HepG2 (cell line): Measurements from ENCODE around the gene CCDC88C. TPM values are rescaled to one million over a fixed set of nuclear protein-coding genes. Genes with fewer than 3 reads are reported as not detected.

Experiments used
- ATAC-seq: fragments of 200-7000 bp; cut with Tn5 transposase; 3 replicates; pipeline ENCODE4 v1.9.1; 2020; ENCODE audit warnings: mild to moderate bottlenecking, moderate library complexity
- BruUV-seq: library from RNA; stranded (reverse); fragments of 400-500 nt; replicated peaks from 2 replicates; lab custom pipeline; 2021; lab: Mats Ljungman, UMichigan
- CTCF ChIA-PET: fragments of 300-600 bp; formaldehyde crosslinking; extraction: SDS; loops from one replicate; lab custom pipeline; 2021; ENCODE audit warnings: low total read pairs, inconsistent platforms, low intra/inter-chr PET ratio; lab: Yijun Ruan, JAX
- POLR2A ChIA-PET: fragments of 350-600 bp; sonication (Branson Sonifier 250); formaldehyde crosslinking; loops from one replicate; lab custom pipeline; 2020; ENCODE audit warnings: antibody characterized with exemption, inconsistent platforms; lab: Yijun Ruan, JAX
- DNase-seq: peaks from one replicate; pipeline ENCODE4 v3.0.0-alpha.2; 2015; ENCODE audit warnings: low spot score
- FAIRE-seq: peaks from 3 replicates; lab custom pipeline; 2011; peaks lifted over from hg19 to GRCh38; lab: Jason Lieb, UNC
- H2AFZ ChIP-seq: one replicate; pipeline ENCODE4 v1.6.1; 2011; ENCODE audit warnings: low read length, inconsistent platforms
- H3K27ac ChIP-seq: fragments of 300-600 bp; 3 replicates; pipeline ENCODE4 v1.8.0; 2011; ENCODE audit warnings: mixed run types, mild to moderate bottlenecking, mixed read lengths, low read length, inconsistent platforms; ENCODE audit not compliant: insufficient read depth; ENCODE audit errors: extremely low read length
- H3K27me3 ChIP-seq, 2 experiments: fragments of 200-600 bp in 1 of 2; 2 replicates in 1 of 2; 3 replicates in 1 of 2; pipeline versions ENCODE4 v1.6.0 to v1.8.0; 2011; ENCODE audit warnings: low read length in 2 of 2, mild to moderate bottlenecking in 2 of 2, moderate library complexity in 2 of 2, inconsistent platforms in 1 of 2; ENCODE audit not compliant: insufficient read depth in 2 of 2, control insufficient read depth in 1 of 2
- H3K36me3 ChIP-seq, 2 experiments: fragments of 200-600 bp in 1 of 2; replicated peaks in 1 of 2; 2 replicates in 1 of 2; 3 replicates in 1 of 2; pipeline versions ENCODE4 v1.5.1 to v1.8.0; 2011; ENCODE audit warnings: low read length in 2 of 2, inconsistent platforms in 1 of 2; ENCODE audit not compliant: insufficient read depth in 2 of 2, control insufficient read depth in 1 of 2
- H3K4me1 ChIP-seq: 2 replicates; pipeline ENCODE4 v1.5.1; 2012; ENCODE audit warnings: low read length, inconsistent platforms; ENCODE audit not compliant: insufficient read depth
- H3K4me2 ChIP-seq: 2 replicates; pipeline ENCODE4 v1.6.0; 2011; ENCODE audit warnings: low read depth, low read length, inconsistent platforms
- H3K4me3 ChIP-seq, 3 experiments: fragments of 200-600 bp in 1 of 3; sonication (generic), shearing (Covaris generic) in 1 of 3; replicated peaks in 1 of 3; 2 replicates each; pipeline ENCODE4 v1.5.1; 2011 to 2016; ENCODE audit warnings: low read length in 3 of 3, inconsistent platforms in 2 of 3, low read depth in 2 of 3, mild to moderate bottlenecking in 2 of 3, control low read depth in 1 of 3, mixed read lengths in 1 of 3; ENCODE audit not compliant: insufficient read depth in 1 of 3
- H3K79me2 ChIP-seq: one replicate; pipeline ENCODE4 v1.6.1; 2011; ENCODE audit warnings: low read length, inconsistent platforms; ENCODE audit not compliant: insufficient read depth
- H3K9ac ChIP-seq: 2 replicates; pipeline ENCODE4 v1.6.0; 2011; ENCODE audit warnings: mild to moderate bottlenecking, low read depth, low read length, inconsistent platforms; ENCODE audit not compliant: insufficient read depth
- H3K9me3 ChIP-seq: 2 replicates; pipeline ENCODE4 v1.5.1; 2012; ENCODE audit warnings: mild to moderate bottlenecking, low read length
- H4K20me1 ChIP-seq: 2 replicates; pipeline ENCODE4 v1.6.0; 2011; ENCODE audit warnings: inconsistent platforms, mild to moderate bottlenecking, low read length, moderate library complexity; ENCODE audit not compliant: insufficient read depth
- CEBPB ChIP-seq: IDR thresholded peaks from 2 replicates; pipeline ENCODE4 v1.6.1; 2011; ENCODE audit warnings: low read depth, low read length, improper control_type of control experiment, borderline replicate concordance
- ELF4 ChIP-seq: sonication (generic); formaldehyde crosslinking; IDR thresholded peaks from 2 replicates; pipeline ENCODE4 v1.5.0; 2020; ENCODE audit warnings: missing genetic modification reagents, mild to moderate bottlenecking, moderate library complexity, borderline replicate concordance
- HNF4G ChIP-seq, 2 experiments: sonication (generic) in 1 of 2; formaldehyde crosslinking in 1 of 2; IDR thresholded peaks; 2 replicates each; pipeline versions ENCODE4 v1.4.0 to v1.6.1; 2011 to 2020; ENCODE audit warnings: borderline replicate concordance in 2 of 2, low read depth in 2 of 2, mild to moderate bottlenecking in 2 of 2, low read length in 1 of 2, missing genetic modification reagents in 1 of 2, moderate library complexity in 1 of 2
- KAT8 ChIP-seq: IDR thresholded peaks from 2 replicates; pipeline ENCODE4 v1.6.1; 2016; ENCODE audit warnings: missing genetic modification reagents, missing compliant biosample characterization
- MNT ChIP-seq: fragments of 450-650 bp; IDR thresholded peaks from 2 replicates; pipeline ENCODE4 v1.6.1; 2016
- PRDM10 ChIP-seq: sonication (generic); formaldehyde crosslinking; IDR thresholded peaks from 2 replicates; pipeline ENCODE4 v1.4.0; 2020; ENCODE audit warnings: low read depth, missing genetic modification reagents
- RORA ChIP-seq: sonication (generic); formaldehyde crosslinking; IDR thresholded peaks from 2 replicates; pipeline ENCODE4 v1.5.0; 2020; ENCODE audit warnings: mild to moderate bottlenecking, missing genetic modification reagents, moderate library complexity
- ZFAT ChIP-seq: sonication (generic); formaldehyde crosslinking; conservative IDR thresholded peaks from 2 replicates; pipeline ENCODE4 v1.8.1; 2023; ENCODE audit warnings: missing genetic modification reagents, inconsistent platforms
- ZNF3 ChIP-seq: IDR thresholded peaks from 2 replicates; pipeline ENCODE4 v1.7.0; 2017; ENCODE audit warnings: inconsistent platforms
- ZNF317 ChIP-seq: sonication (generic); formaldehyde crosslinking; IDR thresholded peaks from 2 replicates; pipeline ENCODE4 v1.5.0; 2020; ENCODE audit warnings: mild to moderate bottlenecking, missing genetic modification reagents
- ZNF337 ChIP-seq: sonication (generic); formaldehyde crosslinking; IDR thresholded peaks from 2 replicates; pipeline ENCODE4 v1.5.1; 2020; ENCODE audit warnings: missing genetic modification reagents, low read depth, mild to moderate bottlenecking, borderline replicate concordance
- ZNF644 ChIP-seq: IDR thresholded peaks from 2 replicates; pipeline ENCODE4 v1.6.1; 2016; ENCODE audit warnings: low read depth
- WGBS: methylation state at CpG from one replicate; pipeline ENCODE4 v1.1.6; 2017; ENCODE audit warnings: low lambda C conversion rate; 5-methylcytosine and 5-hydroxymethylcytosine counted together
- in situ Hi-C: cut with HindIII; loops from 2 replicates; pipeline ENCODE4 v1.10.0; 2017; ENCODE audit warnings: low pct_unique_long_range_greater_than_20kb; ENCODE audit not compliant: extremely low pct_ligation_motif_present
- intact Hi-C: fragments of 100-400 bp; cut with micrococcal nuclease; formaldehyde crosslinking; loops from one replicate; pipeline ENCODE4 v1.10.0; 2022; ENCODE audit not compliant: unreplicated experiment
- polyA plus RNA-seq, 8 experiments: library from polyadenylated mRNA; depleted of rRNA in 3 of 8; stranded (reverse) in 7 of 8; unstranded in 1 of 8; fragments of >200 nt; fragmentation: Illumina TruSeq in 4 of 8; extraction: Trizol in 4 of 8; gene quantifications; 2 replicates each; pipeline versions ENCODE4 v1.2.1 to v1.2.3, GENCODE V29; 2011 to 2016; ENCODE audit warnings: low read depth in 4 of 8, missing spikeins in 1 of 8, mixed read lengths in 1 of 8; ENCODE audit not compliant: insufficient read depth in 1 of 8
- total RNA-seq, 5 experiments: library from RNA; depleted of rRNA; stranded (reverse); fragments of >200 nt; fragmentation: Illumina TruSeq; extraction: Trizol; gene quantifications; 2 replicates each; pipeline ENCODE4 v1.2.3, GENCODE V29; 2016; ENCODE audit warnings: low read depth in 1 of 5

The CCDC88C gene
- total and polyA plus RNA-seq, 2 of the 13 experiments (the other 11 are each of a cell fraction or from before 2014, with no cell fraction given), result 3.6 to 11.7 TPM

GRCh38 chr14:91399868-91400640, 17.6 kb downstream of the CCDC88C start:
- no peaks in the 10 kb centered on the region for H4K20me1 ChIP-seq
- H3K4me2 ChIP-seq, result no peak overlapping the region
- ATAC-seq, result no peak
- H3K4me1 ChIP-seq, result peaks cover 22% of the 10 kb centered on the region
- in situ Hi-C loops, result no loop called here
- TF ChIP-seq PRDM10 (CRISPR knock-in tag) (no peak), ZNF317 (no peak), ZNF337 (CRISPR knock-in tag) (no peak), ZNF3 (CRISPR knock-in tag) (no peak), CEBPB (no peak), ELF4 (no peak), MNT (no peak), HNF4G (IDR thresholded peaks at IDR 0.05; ENCODE audit: borderline replicate concordance, low read depth, low read length) (no peak), HNF4G (CRISPR knock-in tag; IDR thresholded peaks at IDR 0.05; ENCODE audit: borderline replicate concordance, low read depth) (no peak), ZNF644 (no peak), KAT8 (CRISPR knock-in tag) (no peak), RORA (CRISPR knock-in tag) (no peak), ZFAT (no peak)
- intact Hi-C loops, result no loop called here
- H3K27ac ChIP-seq, result no peak overlapping the region
- H3K9me3 ChIP-seq, result no peaks in the 10 kb centered on the region
- H3K79me2 ChIP-seq, result peaks cover 34% of the 10 kb centered on the region
- H2AFZ ChIP-seq, result no peak overlapping the region
- H3K4me3 ChIP-seq, result no peak overlapping the region
- H3K27me3 ChIP-seq, result no peaks in the 10 kb centered on the region
- FAIRE-seq, result no peak
- POLR2A ChIA-PET, result no interaction called here
- DNase-seq, result no peak
- no TSS peak for BruUV-seq
- CTCF ChIA-PET, result no interaction called here
- WGBS, result 93% methylated on average over 15 of the region's 20 CpGs
- no peak overlapping the region for H3K9ac ChIP-seq
- H3K36me3 ChIP-seq, result no peaks in the 10 kb centered on the region
